Keratinocyte (primary cell): ENCODE results near the gene CLDN19. TPM values are rescaled to one million over a fixed set of nuclear protein-coding genes. Genes with fewer than 3 reads are reported as not detected.
A peak's percentile ranks its signal among the peaks of the same experiment; 100 is the strongest.

Source experiments
- DNase-seq: peaks from one replicate; pipeline ENCODE4 v3.0.0-alpha.2; 2011; ENCODE audit warnings: low read depth, missing footprints, low spot score
- FAIRE-seq: peaks from 2 replicates; lab custom pipeline; 2011; peaks lifted over from hg19 to GRCh38; lab: Jason Lieb, UNC
- H2AFZ ChIP-seq: 2 replicates; pipeline ENCODE4 v1.6.0; 2012; ENCODE audit warnings: low read length, control low read depth, inconsistent platforms; ENCODE audit not compliant: control insufficient read depth
- H3K27ac ChIP-seq: 2 replicates; pipeline ENCODE4 v1.5.1; 2011; ENCODE audit warnings: low read length; ENCODE audit not compliant: control insufficient read depth, insufficient read depth
- H3K27me3 ChIP-seq: 3 replicates; pipeline ENCODE4 v1.6.0; 2011; ENCODE audit warnings: low read length; ENCODE audit not compliant: control insufficient read depth, insufficient read depth; ENCODE audit errors: extremely low read depth
- H3K36me3 ChIP-seq, 2 experiments: 2 replicates in 1 of 2; 3 replicates in 1 of 2; pipeline ENCODE4 v1.5.1; 2011; ENCODE audit warnings: low read length in 2 of 2, mild to moderate bottlenecking in 1 of 2; ENCODE audit not compliant: control insufficient read depth in 2 of 2, insufficient read depth in 2 of 2; ENCODE audit errors: extremely low read depth in 1 of 2
- H3K4me1 ChIP-seq: 3 replicates; pipeline ENCODE4 v1.5.1; 2011; ENCODE audit warnings: low read length; ENCODE audit not compliant: control insufficient read depth, insufficient read depth; ENCODE audit errors: extremely low read depth
- H3K4me2 ChIP-seq: 3 replicates; pipeline ENCODE4 v1.6.0; 2011; ENCODE audit warnings: low read depth, low read length; ENCODE audit not compliant: control insufficient read depth, insufficient read depth; ENCODE audit errors: extremely low read depth
- H3K4me3 ChIP-seq, 3 experiments: fragments of 200-600 bp in 1 of 3; sonication (generic) in 1 of 3; 2 replicates in 2 of 3; 3 replicates in 1 of 3; pipeline ENCODE4 v1.5.1; 2011 to 2016; ENCODE audit warnings: low read length in 3 of 3, mild to moderate bottlenecking in 3 of 3, control low read depth in 2 of 3, inconsistent platforms in 1 of 3, low read depth in 1 of 3, mixed read lengths in 1 of 3, mixed run types in 1 of 3, moderate library complexity in 1 of 3; ENCODE audit not compliant: control insufficient read depth in 2 of 3, insufficient read depth in 2 of 3; ENCODE audit errors: extremely low read depth in 1 of 3
- H3K79me2 ChIP-seq: 2 replicates; pipeline ENCODE4 v1.6.0; 2012; ENCODE audit warnings: low read length; ENCODE audit not compliant: control insufficient read depth, insufficient read depth
- H3K9ac ChIP-seq: 3 replicates; pipeline ENCODE4 v1.6.0; 2011; ENCODE audit warnings: low read length; ENCODE audit not compliant: control insufficient read depth, insufficient read depth; ENCODE audit errors: extremely low read depth
- H3K9me1 ChIP-seq: 3 replicates; pipeline ENCODE4 v1.6.0; 2011; ENCODE audit warnings: low read length; ENCODE audit not compliant: control insufficient read depth, insufficient read depth; ENCODE audit errors: extremely low read depth
- H3K9me3 ChIP-seq: 2 replicates; pipeline ENCODE4 v1.5.1; 2012; ENCODE audit warnings: low read depth, low read length; ENCODE audit not compliant: control insufficient read depth
- H4K20me1 ChIP-seq: 3 replicates; pipeline ENCODE4 v1.6.0; 2011; ENCODE audit warnings: low read length; ENCODE audit not compliant: control insufficient read depth, insufficient read depth; ENCODE audit errors: extremely low read depth
- CTCF ChIP-seq, 3 experiments: IDR thresholded peaks in 1 of 3; conservative IDR thresholded peaks in 1 of 3; optimal IDR thresholded peaks in 1 of 3; 2 replicates in 2 of 3; 3 replicates in 1 of 3; pipeline versions ENCODE3 to v1.5.1; 2011; ENCODE audit warnings: low read length in 3 of 3, mild to moderate bottlenecking in 3 of 3, moderate library complexity in 2 of 3, control low read depth in 1 of 3, inconsistent platforms in 1 of 3; ENCODE audit not compliant: insufficient read depth in 2 of 3; ENCODE audit errors: extremely low read depth in 1 of 3
- EZH2 ChIP-seq: IDR thresholded peaks from one replicate; pipeline ENCODE4 v1.6.1; 2012; ENCODE audit warnings: inconsistent platforms, mild to moderate bottlenecking, low read length, moderate library complexity
- dilution Hi-C: fragments of 300-500 bp; cut with MboI; formaldehyde crosslinking; loops from one replicate; pipeline ENCODE4 v1.7.0; 2020; ENCODE audit warnings: low sequenced_read_pairs; ENCODE audit not compliant: extremely low pct_ligation_motif_present
- polyA plus RNA-seq, 5 experiments: library from polyadenylated mRNA; depleted of rRNA in 3 of 5; stranded (reverse) in 3 of 5; stranded (forward) in 1 of 5; unstranded in 1 of 5; fragments of >200 nt; gene quantifications; 1 replicate in 1 of 5; 2 replicates in 3 of 5; 3 replicates in 1 of 5; pipeline versions ENCODE4 v1.2.1 to v1.2.3, GENCODE V29; 2011 to 2012; ENCODE audit warnings: missing spikeins in 2 of 5, low read depth in 1 of 5, low replicate concordance in 1 of 5

Gene CLDN19
- polyA plus RNA-seq, 1 donor (not counting 4 experiments of a cell fraction or from before 2014, with no cell fraction given), result not detected

GRCh38 chr1:42767510-42768000 lies 27.5 kb upstream of the CLDN19 start:
- peaks cover 49% of the 10 kb centered on the region for H3K79me2 ChIP-seq
- TF ChIP-seq CTCF (optimal IDR thresholded peaks at IDR 0.05 in 1 of 3, IDR thresholded peaks at IDR 0.05 in 1 of 3, conservative IDR thresholded peaks at IDR 0.05 in 1 of 3; ENCODE audit: extremely low read depth in 1 of 3, insufficient read depth in 2 of 3, low read length in 3 of 3), result no peak
- no peak for TF ChIP-seq EZH2
- no peaks in the 10 kb centered on the region for H4K20me1 ChIP-seq
- no peak for DNase-seq
- peak overlapping the region; percentile 38 for H3K27ac ChIP-seq
- FAIRE-seq, result no peak
- peak overlapping the region; percentile 32 for H2AFZ ChIP-seq
- peak overlapping the region; percentile 83 for H3K9ac ChIP-seq
- no peaks in the 10 kb centered on the region for H3K27me3 ChIP-seq
- H3K9me3 ChIP-seq, result no peaks in the 10 kb centered on the region
- dilution Hi-C loops, result no loop called here
- peak overlapping the region; percentile 77 for H3K4me2 ChIP-seq
- peak overlapping the region; percentile 65 to 85 (median 74) for H3K4me3 ChIP-seq
- peaks cover 12% of the 10 kb centered on the region for H3K4me1 ChIP-seq
- H3K36me3 ChIP-seq, result no peaks in the 10 kb centered on the region
- H3K9me1 ChIP-seq, result no peaks in the 10 kb centered on the region

GRCh38 chr1:42766741-42767509 lies 26.9 kb upstream of the CLDN19 start, which contains the start of the genes C1orf50 and P3H1:
C1orf50 (plus strand) TSS chr1:42767249; CDS start chr1:42767312, 63 bp downstream.
P3H1 (minus strand) TSS chr1:42767028; CDS start chr1:42766971, 57 bp downstream.
- H3K27ac ChIP-seq, result peak within 1 kb of the TSS; percentile 38
- no peaks in the 10 kb centered on the region for H3K9me3 ChIP-seq
- TF ChIP-seq EZH2 (no peak), CTCF (optimal IDR thresholded peaks at IDR 0.05 in 1 of 3, IDR thresholded peaks at IDR 0.05 in 1 of 3, conservative IDR thresholded peaks at IDR 0.05 in 1 of 3; ENCODE audit: extremely low read depth in 1 of 3, insufficient read depth in 2 of 3, low read length in 3 of 3) (no peak)
- H3K4me2 ChIP-seq, result peak within 1 kb of the TSS; percentile 96
- DNase-seq (peak; percentile 90), FAIRE-seq (peak; percentile 29)
- peaks cover 0 to 3% of the 10 kb centered on the region in 2 experiments for H3K36me3 ChIP-seq
- peaks cover 48% of the 10 kb centered on the region for H3K79me2 ChIP-seq
- peak within 1 kb of the TSS; percentile 83 for H3K9ac ChIP-seq
- peak within 1 kb of the TSS; percentile 100 for H2AFZ ChIP-seq
- H3K4me1 ChIP-seq, result peaks cover 12% of the 10 kb centered on the region
- H3K27me3 ChIP-seq, result no peaks in the 10 kb centered on the region
- dilution Hi-C loops, result no loop called here
- no peaks in the 10 kb centered on the region for H3K9me1 ChIP-seq
- peak within 1 kb of the TSS; percentile 74 to 93 (median 85) for H3K4me3 ChIP-seq
- no peaks in the 10 kb centered on the region for H4K20me1 ChIP-seq
